Cortex of kidney (tissue), 1 donor: ENCODE data around the gene SPO11.

Experiments
- DNase-seq: peaks from one replicate; lab custom pipeline; 2025; lab: John Stamatoyannopoulos, UW

SPO11 gene

DNA sequence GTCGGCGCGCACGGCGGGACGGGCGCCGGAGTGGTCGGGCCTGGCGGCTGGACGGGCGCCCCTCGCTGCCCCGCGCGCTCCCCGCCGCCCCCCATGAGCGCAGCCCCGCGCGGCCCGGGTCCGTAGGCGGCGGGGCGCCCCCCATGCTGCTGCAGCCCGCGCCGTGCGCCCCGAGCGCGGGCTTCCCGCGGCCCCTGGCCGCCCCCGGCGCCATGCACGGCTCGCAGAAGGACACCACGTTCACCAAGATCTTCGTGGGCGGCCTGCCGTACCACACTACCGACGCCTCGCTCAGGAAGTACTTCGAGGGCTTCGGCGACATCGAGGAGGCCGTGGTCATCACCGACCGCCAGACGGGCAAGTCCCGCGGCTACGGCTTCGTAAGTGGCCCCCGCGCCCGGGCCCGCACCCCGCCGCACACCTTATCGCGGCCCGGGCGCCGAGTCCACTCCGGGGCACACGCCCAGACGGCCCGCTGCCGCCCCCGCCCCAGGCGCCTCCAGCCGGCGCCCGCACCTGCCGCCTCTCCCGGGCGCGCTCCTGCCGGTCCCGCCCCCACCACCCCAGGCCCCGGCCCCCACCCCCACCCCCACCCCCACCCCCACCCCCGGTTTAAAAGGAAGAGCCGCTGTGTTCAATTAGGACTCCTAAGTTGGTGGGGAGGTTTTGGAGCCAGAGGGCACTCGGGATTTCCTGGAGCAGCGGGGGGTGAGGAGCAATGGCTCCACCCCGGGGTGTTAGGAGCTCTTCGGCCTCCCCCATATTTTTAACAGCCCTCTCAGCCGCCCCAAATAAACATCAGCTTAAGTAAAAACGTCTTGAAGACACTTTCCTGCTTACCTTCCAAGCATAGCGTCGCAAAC is 62.1 kb downstream of the SPO11 start:
- DNase-seq: no peak

- DNase-seq: no peak
Observed at GRCh38 chr20:57392512-57393271, 63.1 kb downstream of the SPO11 start.
